Liver (tissue), 9 donors: ENCODE measurements around the gene TRPM8. TPM values are rescaled to one million over a fixed set of nuclear protein-coding genes. Genes with fewer than 3 reads are reported as not detected.
A peak's percentile ranks its signal among the peaks of the same experiment; 100 is the strongest.

ENCODE experiments used
- DNase-seq: peaks from one replicate; pipeline ENCODE4 v3.0.0-alpha.2; 2017; ENCODE audit warnings: low spot score
- H3K27ac ChIP-seq, 2 donors: one replicate each; pipeline ENCODE4 v1.7.0; 2013; ENCODE audit warnings: inconsistent platforms in 2 of 2, low read length in 2 of 2, control low read depth in 1 of 2, low read depth in 1 of 2, mild to moderate bottlenecking in 1 of 2
- H3K27me3 ChIP-seq, 4 donors: one replicate each; pipeline versions ENCODE4 v1.6.1 to v1.7.0; 2013; ENCODE audit warnings: low read length in 3 of 4, inconsistent platforms in 1 of 4, mild to moderate bottlenecking in 1 of 4, moderate library complexity in 1 of 4; ENCODE audit not compliant: control insufficient read depth in 4 of 4, insufficient read depth in 4 of 4
- H3K36me3 ChIP-seq, 4 donors: one replicate each; pipeline versions ENCODE4 v1.6.1 to v1.7.0; 2013; ENCODE audit warnings: low read length in 3 of 4, mild to moderate bottlenecking in 3 of 4, low read depth in 1 of 4, moderate library complexity in 1 of 4; ENCODE audit not compliant: control insufficient read depth in 4 of 4, insufficient read depth in 3 of 4
- H3K4me1 ChIP-seq, 4 donors: one replicate each; pipeline versions ENCODE4 v1.6.1 to v1.7.0; 2013; ENCODE audit warnings: low read length in 3 of 4, mild to moderate bottlenecking in 3 of 4, moderate library complexity in 1 of 4; ENCODE audit not compliant: control insufficient read depth in 4 of 4, insufficient read depth in 4 of 4
- H3K4me3 ChIP-seq, 3 donors: one replicate each; pipeline versions ENCODE4 v1.6.1 to v1.7.0; 2013; ENCODE audit warnings: low read length in 3 of 3, control low read depth in 1 of 3, low read depth in 1 of 3, mild to moderate bottlenecking in 1 of 3
- H3K9ac ChIP-seq, 2 donors: one replicate each; pipeline ENCODE4 v1.7.0; 2013; ENCODE audit warnings: low read length in 2 of 2, mild to moderate bottlenecking in 2 of 2, moderate library complexity in 2 of 2, control low read depth in 1 of 2, low read depth in 1 of 2
- H3K9me3 ChIP-seq, 4 donors: one replicate each; pipeline versions ENCODE4 v1.6.1 to v1.7.0; 2013; ENCODE audit warnings: low read length in 3 of 4; ENCODE audit not compliant: control insufficient read depth in 4 of 4
- ATF3 ChIP-seq: IDR thresholded peaks from 2 replicates; pipeline ENCODE4 v1.6.1; 2016; ENCODE audit warnings: antibody characterized with exemption
- EGR1 ChIP-seq, 2 donors: IDR thresholded peaks; 2 replicates each; pipeline ENCODE4 v1.6.1; 2016 to 2018; ENCODE audit warnings: antibody characterized with exemption in 2 of 2, low read depth in 2 of 2
- FOXA1 ChIP-seq: IDR thresholded peaks from 2 replicates; pipeline ENCODE4 v1.6.1; 2016; ENCODE audit warnings: antibody characterized with exemption
- FOXA2 ChIP-seq: IDR thresholded peaks from 2 replicates; pipeline ENCODE4 v1.6.1; 2016; ENCODE audit warnings: antibody characterized with exemption
- GABPA ChIP-seq, 2 donors: IDR thresholded peaks in 1 of 2; conservative IDR thresholded peaks in 1 of 2; 2 replicates each; pipeline ENCODE4 v1.6.1; 2016; ENCODE audit warnings: antibody characterized with exemption in 2 of 2, mild to moderate bottlenecking in 1 of 2, moderate library complexity in 1 of 2
- HNF4A ChIP-seq, 2 donors: conservative IDR thresholded peaks; 2 replicates each; pipeline ENCODE4 v1.6.1; 2016; ENCODE audit warnings: antibody characterized with exemption in 2 of 2, mild to moderate bottlenecking in 2 of 2
- HNF4G ChIP-seq: IDR thresholded peaks from 2 replicates; pipeline ENCODE4 v1.6.1; 2016; ENCODE audit warnings: antibody characterized with exemption
- JUND ChIP-seq, 2 donors: IDR thresholded peaks; 2 replicates each; pipeline ENCODE4 v1.6.1; 2016; ENCODE audit warnings: antibody characterized with exemption in 2 of 2
- NR2F2 ChIP-seq: IDR thresholded peaks from 2 replicates; pipeline ENCODE4 v1.6.1; 2016; ENCODE audit warnings: antibody characterized with exemption
- REST ChIP-seq: IDR thresholded peaks from 2 replicates; pipeline ENCODE4 v1.6.1; 2016; ENCODE audit warnings: antibody characterized with exemption, mild to moderate bottlenecking
- RXRA ChIP-seq, 2 donors: IDR thresholded peaks; 2 replicates each; pipeline ENCODE4 v1.6.1; 2017 to 2018; ENCODE audit warnings: antibody characterized with exemption in 2 of 2, mild to moderate bottlenecking in 1 of 2
- SP1 ChIP-seq: IDR thresholded peaks from 2 replicates; pipeline ENCODE4 v1.6.1; 2018; ENCODE audit warnings: antibody characterized with exemption, mild to moderate bottlenecking
- TAF1 ChIP-seq: conservative IDR thresholded peaks from 2 replicates; pipeline ENCODE4 v1.6.1; 2016; ENCODE audit warnings: antibody characterized with exemption, mild to moderate bottlenecking
- YY1 ChIP-seq: IDR thresholded peaks from 2 replicates; pipeline ENCODE4 v1.6.1; 2016; ENCODE audit warnings: antibody characterized with exemption, mild to moderate bottlenecking
- ZBTB33 ChIP-seq: IDR thresholded peaks from 2 replicates; pipeline ENCODE4 v1.6.1; 2016; ENCODE audit warnings: antibody characterized with exemption
- WGBS: extraction: QIAGEN DNeasy Blood & Tissue Kit; methylation state at CpG from one replicate; pipeline ENCODE4 v1.1.7; 2013; 5-methylcytosine and 5-hydroxymethylcytosine counted together
- polyA plus RNA-seq, 2 donors: library from polyadenylated mRNA; stranded (reverse) in 1 of 2; unstranded in 1 of 2; fragments of 200-250 nt in 1 of 2; fragments of >200 nt in 1 of 2; fragmentation: Nextera tagmentation in 1 of 2; extraction: Ambion mirVana in 1 of 2; gene quantifications; one replicate each; pipeline versions ENCODE4 v1.2.1 to v1.2.3, GENCODE V29; 2013 to 2015
- total RNA-seq, 2 donors: library from RNA; depleted of rRNA; stranded (reverse); fragments of >200 nt; gene quantifications; one replicate each; pipeline ENCODE4 v1.2.3, GENCODE V29; 2014
- TF ChIP-seq, protein P1 (sequence below): IDR thresholded peaks from 2 replicates; pipeline ENCODE4 v1.6.1; 2016; ENCODE audit warnings: antibody characterized with exemption
- TF ChIP-seq, protein P2 (sequence below): fragments of 150-350 bp; IDR thresholded peaks from 2 replicates; pipeline ENCODE4 v1.5.1; 2017; ENCODE audit warnings: improper control_type of control experiment, low read depth, low read length; ENCODE audit not compliant: missing input control
- donor health status: healthy.
- donor health status: healthy.
- donor health status: healthy.
- donor health status: healthy.
- donor health status: healthy.

TRPM8 gene
- total and polyA plus RNA-seq, 4 donors, result 1.1 to 79.2 (median 33.2) TPM

- H3K27ac ChIP-seq, result no peak overlapping the region
- H3K9ac ChIP-seq, result no peak overlapping the region
- TF ChIP-seq JUND (IDR thresholded peaks at IDR 0.05) (no peak), NR2F2 (no peak), TAF1 (no peak), YY1 (no peak), REST (no peak), FOXA1 (no peak), RXRA (IDR thresholded peaks at IDR 0.05) (no peak), HNF4G (no peak), ZBTB33 (no peak), HNF4A (conservative IDR thresholded peaks at IDR 0.05) (no peak), ATF3 (no peak), SP1 (no peak), FOXA2 (no peak), EGR1 (IDR thresholded peaks at IDR 0.05; ENCODE audit: low read depth in 2 of 2) (no peak), GABPA (IDR thresholded peaks at IDR 0.05 in 1 of 2, conservative IDR thresholded peaks at IDR 0.05 in 1 of 2) (no peak)
- TF ChIP-seq, protein P1, sequence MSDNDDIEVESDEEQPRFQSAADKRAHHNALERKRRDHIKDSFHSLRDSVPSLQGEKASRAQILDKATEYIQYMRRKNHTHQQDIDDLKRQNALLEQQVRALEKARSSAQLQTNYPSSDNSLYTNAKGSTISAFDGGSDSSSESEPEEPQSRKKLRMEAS, result no peak
- WGBS, result 80% methylated on average over 2 of the region's 2 CpGs
- no peak overlapping the region for H3K4me3 ChIP-seq
- DNase-seq, result no peak
- H3K4me1 ChIP-seq, result no peaks in the 10 kb centered on the region
- no peaks in the 10 kb centered on the region for H3K36me3 ChIP-seq
- no peaks in the 10 kb centered on the region for H3K27me3 ChIP-seq
- peaks cover 0 to 2% (median under 1%) of the 10 kb centered on the region in 4 donors for H3K9me3 ChIP-seq
Observed at GRCh38 chr2:234033885-234034284, 116.7 kb downstream of the TRPM8 start.

- Histone ChIP-seq H3K36me3 (no peaks in the 10 kb centered on the region), H3K4me1 (no peaks in the 10 kb centered on the region), H3K27me3 (no peaks in the 10 kb centered on the region), H3K4me3 (no peak overlapping the region), H3K9me3 (peaks cover 0 to 2% (median under 1%) of the 10 kb centered on the region in 4 donors), H3K9ac (no peak overlapping the region), H3K27ac (no peak overlapping the region)
- TF ChIP-seq, protein P2, sequence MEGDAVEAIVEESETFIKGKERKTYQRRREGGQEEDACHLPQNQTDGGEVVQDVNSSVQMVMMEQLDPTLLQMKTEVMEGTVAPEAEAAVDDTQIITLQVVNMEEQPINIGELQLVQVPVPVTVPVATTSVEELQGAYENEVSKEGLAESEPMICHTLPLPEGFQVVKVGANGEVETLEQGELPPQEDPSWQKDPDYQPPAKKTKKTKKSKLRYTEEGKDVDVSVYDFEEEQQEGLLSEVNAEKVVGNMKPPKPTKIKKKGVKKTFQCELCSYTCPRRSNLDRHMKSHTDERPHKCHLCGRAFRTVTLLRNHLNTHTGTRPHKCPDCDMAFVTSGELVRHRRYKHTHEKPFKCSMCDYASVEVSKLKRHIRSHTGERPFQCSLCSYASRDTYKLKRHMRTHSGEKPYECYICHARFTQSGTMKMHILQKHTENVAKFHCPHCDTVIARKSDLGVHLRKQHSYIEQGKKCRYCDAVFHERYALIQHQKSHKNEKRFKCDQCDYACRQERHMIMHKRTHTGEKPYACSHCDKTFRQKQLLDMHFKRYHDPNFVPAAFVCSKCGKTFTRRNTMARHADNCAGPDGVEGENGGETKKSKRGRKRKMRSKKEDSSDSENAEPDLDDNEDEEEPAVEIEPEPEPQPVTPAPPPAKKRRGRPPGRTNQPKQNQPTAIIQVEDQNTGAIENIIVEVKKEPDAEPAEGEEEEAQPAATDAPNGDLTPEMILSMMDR, result no peak
- peak; percentile 57 for TF ChIP-seq ATF3
- no peak for DNase-seq
- WGBS, result 62% methylated on average over 2 of the region's 2 CpGs
Observed at GRCh38 chr2:234038076-234038802, 121.1 kb downstream of the TRPM8 start.
